Measurements from ENCODE around the gene DLX5.

DLX5 gene

DNA sequence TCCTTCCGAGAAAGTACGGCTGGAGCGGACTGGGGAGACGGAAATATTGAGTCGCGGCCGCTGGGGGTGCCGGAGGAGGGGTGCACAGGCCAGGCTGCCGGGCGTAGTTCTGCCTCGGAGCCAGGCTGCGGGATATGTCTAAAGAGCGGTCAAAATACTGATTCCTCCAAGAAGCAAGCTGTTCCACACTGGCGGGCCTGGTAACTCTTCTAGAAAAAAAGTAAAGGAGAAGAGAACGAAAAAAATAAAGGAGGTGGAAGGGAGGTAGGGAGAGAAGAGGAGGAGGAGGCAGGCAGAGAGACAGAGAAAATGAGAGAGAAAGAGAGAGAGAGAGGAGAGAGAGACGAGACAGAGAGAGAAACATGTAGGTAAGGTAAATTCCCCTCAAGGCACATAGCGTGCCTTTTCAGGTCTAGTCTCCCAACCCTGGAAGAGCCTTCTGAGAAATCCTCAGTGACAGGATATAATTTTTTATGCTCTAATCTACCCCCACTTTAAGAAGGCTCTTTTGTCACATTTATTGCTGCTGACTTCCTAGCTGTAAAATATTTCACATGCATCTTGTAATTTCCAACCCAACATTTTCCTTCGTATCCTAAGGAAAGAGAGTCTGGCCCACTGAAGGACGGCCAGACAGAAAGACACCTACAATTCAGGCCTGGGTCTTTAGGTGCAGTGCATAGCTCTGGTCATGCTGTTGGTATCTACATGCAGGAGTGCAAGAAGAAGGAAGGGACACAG, 5.7 kb downstream of the DLX5 start:
- DNase-seq (ENCODE audit: low read depth in 4 of 4, low spot score in 1 of 4): no peak

DNA sequence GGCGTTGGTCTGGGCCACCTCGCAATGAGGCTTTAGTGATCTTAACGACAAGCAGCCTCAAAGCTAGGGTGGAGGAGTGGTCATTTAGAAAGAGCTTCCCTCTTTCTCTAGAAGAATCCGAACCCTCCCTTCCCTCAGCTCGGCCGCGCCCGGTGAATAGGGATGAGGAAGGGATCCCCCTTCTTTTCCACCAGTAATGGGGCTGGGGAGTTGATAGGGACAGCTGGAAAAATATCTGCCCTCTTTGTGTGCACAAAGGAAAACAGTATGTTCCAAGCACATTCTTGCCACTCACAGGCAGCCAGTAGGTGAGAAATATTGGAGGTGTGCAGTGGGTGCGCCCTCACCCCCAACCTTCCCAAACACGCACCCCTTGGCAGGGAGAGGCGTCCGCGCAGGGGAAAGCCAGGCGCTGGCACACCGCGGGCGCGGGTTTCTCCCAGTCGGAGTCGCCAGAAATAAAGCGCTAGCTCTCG, 6.5 kb downstream of the DLX5 start:
- no peak for DNase-seq (ENCODE audit: low read depth in 4 of 4, low spot score in 1 of 4)

DNA sequence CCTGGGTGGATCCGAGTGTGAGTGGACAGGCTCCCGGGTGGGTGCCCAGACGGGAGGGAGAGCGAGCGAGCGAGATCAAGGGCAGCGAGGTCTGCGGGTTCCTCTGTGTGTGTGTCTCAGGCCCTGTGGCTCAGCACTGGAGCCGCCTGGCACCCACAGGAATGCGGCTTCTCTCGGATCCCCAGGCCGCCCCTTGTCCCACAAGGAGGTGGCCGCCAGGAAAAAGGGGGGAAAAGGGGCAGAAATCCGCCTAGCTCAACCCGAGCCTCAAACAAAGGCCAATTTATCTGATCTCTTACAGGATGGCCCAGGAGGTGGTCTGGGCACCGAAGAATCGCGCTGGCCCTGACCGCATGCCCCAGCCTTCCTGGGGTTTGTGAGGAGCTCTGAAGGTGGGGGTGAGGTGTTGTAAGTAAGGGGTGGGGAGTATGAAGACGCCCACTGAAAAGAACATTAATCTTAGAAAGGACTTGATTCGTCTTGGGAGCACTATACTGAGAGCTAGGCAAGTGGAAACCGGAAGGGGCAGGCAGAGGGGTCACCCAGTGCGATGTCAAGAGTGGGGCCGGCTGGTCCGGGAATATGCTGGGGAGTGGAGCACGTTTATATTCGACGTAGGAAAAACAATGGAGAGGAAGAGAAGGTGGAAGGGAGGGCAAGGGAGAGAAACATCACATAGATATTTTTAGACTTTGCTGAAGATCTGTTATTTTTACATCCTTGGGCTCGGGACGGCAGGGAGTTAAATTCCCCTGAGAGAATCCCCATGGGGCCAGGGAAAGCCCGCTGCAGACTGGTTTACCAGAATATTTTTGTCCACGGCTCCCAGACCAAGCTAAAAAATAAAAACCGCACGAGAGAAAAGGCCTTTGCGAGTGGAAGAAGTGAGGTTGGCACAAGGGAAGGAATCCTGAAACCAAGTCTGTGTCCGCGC, 7.2 kb downstream of the DLX5 start:
- DNase-seq (ENCODE audit: low read depth in 4 of 4, low spot score in 1 of 4): no peak

DNA sequence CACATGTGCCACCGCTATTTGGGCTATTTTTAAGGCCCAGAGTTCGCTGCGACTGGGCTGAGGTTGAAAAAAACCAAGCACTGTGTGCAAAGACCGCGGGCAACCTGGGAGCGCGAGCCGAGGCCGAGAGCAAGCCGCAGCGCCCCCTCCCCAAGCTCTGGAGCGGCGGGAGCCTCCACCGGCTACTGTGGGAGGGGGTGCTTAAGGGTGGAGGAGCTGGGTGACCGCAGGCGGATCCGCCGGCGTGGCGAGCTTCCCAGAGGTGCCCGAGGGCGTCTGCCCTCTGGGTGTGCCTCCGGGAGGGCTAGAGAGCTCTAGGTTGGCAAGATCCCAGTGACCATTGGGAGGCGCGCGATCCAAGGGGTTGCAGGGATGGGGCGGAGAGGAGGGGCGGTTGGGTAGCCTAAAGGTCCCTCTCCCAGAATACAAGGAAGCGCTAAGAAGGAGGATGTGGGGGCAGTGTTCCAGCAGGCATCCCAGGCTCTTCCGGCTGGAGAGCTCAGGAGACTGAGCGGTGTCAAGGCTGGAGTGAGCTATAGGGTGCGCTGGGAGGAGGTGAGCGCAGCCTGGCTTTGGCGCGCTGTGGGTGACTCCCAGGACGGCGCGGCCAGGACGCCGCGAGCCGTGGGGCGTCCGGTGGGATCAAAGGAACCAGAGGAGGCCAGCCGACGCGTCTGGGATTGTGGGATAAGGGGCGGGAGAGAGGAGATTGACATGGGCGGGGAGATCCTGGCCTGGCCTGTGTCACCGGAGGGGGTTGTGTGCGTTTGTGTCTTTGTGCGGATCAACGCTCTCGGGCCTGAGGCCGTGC, 8.0 kb downstream of the DLX5 start:
- DNase-seq (ENCODE audit: low read depth in 4 of 4, low spot score in 1 of 4): no peak

DNA sequence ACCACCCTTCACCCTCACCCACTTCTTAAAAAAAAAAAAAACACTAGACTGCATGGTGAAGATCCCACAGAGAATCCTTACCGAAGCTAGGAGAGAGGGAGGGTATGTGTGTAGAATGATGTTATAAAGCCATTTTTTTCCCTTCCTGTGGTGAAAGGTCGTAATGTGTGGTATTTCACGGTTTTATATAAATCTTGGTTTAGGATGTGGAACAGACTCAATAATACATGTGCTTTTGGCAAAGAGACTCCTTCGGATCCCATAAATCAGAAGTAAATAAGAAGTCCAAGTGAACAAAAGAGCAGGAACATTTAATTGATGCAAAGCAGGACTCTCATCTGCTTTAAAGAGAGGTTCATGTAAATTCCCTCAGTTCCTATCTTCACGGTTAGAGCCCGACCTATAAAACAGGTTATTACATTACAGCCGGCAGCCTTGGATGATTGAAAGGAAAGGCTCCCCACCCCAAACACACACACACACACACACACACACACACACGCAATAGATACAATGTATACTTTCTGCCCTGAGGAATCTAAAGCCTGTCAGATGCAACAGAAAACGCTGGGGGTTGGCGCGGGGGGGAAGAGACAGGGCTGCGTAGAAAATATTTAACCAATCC, 8.8 kb downstream of the DLX5 start:
- DNase-seq (ENCODE audit: low read depth in 4 of 4, low spot score in 1 of 4): no peak

DNA sequence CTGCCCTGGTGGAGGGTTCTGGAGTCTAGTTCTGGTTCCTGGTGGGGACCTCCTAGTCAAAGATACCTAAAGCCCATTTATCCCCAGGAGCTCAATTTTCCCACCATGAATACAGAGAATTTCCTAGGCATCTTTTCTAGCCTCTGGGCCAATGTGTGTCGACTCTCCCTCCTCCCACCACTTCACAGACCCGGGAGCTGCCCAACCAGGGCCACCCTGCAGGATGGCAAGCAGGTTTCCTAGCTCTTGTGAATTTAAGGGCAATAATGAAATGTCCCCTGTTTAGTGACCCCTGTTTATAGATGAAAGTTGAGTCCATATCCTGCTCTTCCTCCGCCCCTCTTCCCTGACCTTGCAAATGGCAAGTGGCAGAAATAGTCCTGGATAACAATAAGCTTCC, 9.4 kb downstream of the DLX5 start:
- no peak for DNase-seq (ENCODE audit: low read depth in 4 of 4, low spot score in 1 of 4)

DNA sequence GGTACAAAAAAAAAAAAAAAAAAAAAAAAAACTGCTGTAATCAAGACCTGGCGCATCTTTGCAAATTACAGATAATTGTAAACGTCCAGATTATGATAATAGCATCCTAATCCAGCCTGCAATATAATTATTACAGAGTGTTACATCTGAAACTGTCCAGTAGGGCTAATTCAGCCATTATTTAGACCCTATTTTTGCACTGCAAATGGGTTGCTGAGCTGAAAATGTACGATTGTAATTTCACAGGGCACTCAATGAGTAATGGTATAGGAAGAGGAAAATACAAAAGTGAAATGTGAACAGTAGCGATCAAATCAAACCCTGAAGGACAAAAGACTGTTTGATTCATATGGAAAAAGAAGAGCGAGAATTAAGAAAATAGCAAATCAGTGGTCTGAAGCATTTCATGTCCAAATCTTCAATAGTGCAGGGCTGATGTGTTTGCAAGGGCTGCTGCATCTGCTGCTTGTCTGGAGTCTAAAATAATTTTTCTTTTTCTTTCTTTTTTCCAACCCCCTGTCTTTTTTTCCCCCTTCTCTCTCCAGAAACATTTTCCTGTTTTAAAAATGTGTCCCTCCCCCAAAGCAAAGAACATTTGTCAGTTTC, 10.4 kb downstream of the DLX5 start:
- no peak for DNase-seq (ENCODE audit: low read depth in 4 of 4, low spot score in 1 of 4)

DNA sequence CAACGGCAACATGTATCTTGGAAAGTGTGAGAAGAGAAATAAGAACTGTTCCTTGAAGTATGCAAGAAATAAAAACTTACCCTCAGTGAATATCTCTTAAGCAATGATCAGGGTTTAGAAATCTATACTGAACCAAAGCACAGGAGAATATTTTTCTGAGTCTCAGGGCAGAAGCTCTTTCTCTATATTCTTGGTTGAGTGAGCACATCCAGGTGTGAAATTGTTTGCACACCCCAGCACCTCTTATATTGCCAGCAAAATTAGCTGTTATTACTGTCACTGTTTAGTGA, 10.8 kb downstream of the DLX5 start:
- DNase-seq (ENCODE audit: low read depth in 4 of 4, low spot score in 1 of 4): no peak

DNA sequence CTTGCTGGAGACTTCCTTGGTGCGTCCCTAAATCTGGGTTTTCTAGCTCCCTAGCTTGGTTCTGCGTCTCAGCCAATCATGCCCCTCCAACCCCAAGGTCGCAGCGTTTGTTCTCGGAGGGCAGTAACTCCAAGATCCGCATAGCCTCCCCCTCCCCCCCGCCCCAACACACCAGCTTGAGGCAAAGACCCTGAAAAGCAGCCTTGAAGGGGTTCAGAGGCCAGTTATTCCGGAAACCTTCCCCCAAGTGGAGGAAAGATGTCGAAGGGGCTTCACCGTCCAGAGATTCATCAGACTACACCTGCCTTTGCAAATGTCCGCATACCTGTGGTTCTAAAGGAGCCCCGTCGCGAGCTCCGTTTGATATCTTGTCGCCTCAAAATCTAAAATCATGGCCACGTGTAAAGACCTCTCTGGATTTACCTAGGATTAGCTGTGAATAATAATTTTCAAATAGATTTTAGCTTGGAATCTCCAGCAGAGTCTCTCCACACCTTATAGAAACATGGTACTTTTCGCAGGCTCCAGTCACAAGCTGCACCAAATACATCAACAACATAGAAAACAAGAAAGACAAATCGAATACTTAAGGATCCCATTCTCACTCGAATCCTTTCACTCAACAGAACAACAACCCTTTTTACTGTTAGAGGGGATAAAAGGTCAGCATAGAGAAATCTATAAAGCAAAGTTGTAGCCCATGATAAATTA, 11.3 kb downstream of the DLX5 start:
- DNase-seq (ENCODE audit: low read depth in 4 of 4, low spot score in 1 of 4): no peak

DNA sequence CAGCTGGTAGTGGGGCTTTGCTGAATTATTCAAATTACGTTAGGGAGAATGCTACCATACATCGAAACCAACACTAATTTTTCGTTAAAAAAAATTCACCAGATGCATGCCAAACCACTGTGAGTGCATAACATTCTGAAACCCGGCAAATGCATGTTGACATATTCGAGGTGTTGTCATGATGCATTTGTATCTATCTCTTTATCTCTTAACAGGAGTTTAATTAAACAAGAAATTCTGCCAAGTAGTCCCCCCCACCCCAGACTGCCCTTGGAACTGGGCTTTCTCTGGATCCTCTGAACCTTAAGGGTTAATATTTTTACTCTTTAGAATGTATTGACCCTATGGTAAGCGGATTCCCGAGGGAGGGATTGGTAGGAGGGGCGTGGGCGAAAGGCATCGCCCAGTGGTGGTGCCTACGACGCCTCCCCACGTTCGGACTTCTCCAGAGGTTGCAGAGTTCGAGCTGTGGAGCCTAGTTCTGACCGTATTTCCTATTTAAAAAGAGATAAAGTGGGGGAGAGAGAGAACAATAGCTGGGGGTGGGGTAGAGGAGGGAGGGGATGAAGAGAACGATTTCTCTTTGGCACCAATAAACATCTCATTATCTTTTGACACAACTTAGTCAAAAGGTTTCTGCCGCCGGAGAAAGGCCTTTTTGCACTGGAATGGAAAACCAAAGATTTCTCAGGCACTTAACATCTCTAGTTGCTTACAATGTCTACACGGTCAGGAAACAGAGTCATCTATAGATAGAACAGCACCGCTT, 12.1 kb downstream of the DLX5 start:
- no peak for DNase-seq (ENCODE audit: low read depth in 4 of 4, low spot score in 1 of 4)

DNA sequence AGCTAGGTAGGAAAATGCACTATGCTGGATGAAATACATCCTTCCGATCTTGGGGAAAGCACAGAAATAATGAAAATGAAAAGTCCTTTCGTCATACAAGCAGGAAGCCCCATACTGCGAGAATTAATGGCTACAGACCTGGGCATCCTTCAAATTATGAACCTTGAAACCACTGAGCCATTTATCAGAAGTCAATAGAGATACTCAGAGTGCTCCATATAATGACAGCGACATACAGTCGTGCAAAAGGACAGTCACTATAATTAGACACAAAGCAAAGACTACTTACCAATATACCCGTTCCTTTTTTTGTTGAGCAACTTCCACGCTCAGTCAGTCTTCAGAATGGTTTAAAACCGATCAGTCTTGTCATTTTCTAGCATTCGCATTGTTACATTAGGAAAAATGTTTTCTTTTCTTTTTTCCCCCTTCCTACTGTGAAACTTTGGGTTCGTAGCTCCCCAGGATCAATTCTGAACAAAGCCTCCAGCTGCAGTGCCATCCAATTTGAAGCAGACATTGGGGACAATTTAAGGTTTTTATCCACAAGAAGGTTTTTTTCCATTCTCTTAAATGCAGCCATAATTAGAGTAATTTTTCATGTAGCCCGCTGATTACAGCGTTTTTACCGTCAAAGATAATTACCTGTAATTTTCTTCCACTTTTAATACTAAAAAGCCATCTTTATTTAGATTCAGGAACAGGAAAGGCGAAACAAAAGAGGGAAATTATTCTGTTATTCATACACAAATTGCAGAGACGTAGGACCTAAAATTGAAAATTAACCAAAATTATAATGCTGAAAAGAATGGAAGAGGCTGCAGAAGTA, 12.9 kb downstream of the DLX5 start:
- DNase-seq (ENCODE audit: low read depth in 4 of 4, low spot score in 1 of 4): no peak

DNA sequence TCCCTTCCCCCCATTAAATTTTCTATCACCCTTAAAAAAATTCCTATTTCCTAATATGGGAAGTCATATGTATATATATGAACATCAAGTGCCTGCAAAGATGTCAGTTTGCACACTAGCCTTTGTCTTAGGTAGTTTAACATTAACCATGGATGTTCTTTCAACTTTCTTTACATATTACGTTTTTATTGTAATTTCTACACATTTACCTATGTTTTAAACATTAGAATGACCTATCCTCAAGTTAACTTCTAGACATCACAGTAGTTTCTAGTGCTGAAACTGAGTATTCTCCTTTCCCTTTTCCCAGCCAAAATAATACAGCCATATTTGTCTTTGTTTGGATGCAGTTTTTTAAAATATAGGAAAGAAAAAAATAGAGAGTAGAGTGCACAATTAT, 13.5 kb downstream of the DLX5 start:
- DNase-seq (ENCODE audit: low read depth in 4 of 4, low spot score in 1 of 4): no peak

DNA sequence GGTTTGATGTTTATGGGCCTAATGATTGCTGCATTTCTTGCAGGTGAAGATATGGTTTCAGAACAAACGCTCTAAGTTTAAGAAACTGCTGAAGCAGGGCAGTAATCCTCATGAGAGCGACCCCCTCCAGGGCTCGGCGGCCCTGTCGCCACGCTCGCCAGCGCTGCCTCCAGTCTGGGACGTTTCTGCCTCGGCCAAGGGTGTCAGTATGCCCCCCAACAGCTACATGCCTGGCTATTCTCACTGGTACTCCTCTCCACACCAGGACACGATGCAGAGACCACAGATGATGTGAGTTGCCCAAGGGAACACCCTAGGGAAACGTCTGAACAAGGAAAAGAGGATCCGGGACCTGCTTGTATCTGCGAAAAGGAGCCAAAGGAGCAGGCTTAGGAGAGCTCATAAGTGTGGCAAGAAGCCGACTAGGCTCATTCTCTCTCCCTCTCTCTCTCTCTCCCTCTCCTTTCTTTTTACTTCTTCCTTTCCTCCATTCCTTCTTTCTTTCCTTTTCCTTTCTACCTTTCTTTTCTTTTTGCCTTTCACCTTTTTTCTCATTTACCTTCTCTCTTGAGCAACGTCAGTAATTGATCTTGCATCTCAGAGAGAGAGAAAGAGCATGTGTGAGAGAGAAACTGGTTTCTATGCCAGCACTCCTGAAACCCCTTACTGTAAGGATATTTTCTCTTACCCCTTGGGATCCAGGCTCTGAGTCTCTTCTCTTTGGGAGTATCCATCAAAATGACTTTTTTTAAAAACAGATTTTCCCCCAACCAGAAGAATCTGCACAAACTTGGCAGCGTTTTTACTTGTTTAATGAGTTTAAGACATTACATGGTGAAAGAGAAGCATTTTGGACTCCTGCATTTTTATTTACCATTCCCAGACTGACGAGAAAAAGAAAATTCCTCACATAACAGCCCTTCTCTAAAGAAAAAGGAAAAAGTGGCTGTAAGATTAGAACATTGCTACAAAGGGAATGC, 14.6 kb downstream of the DLX5 start:
- no peak for DNase-seq (ENCODE audit: low read depth in 4 of 4, low spot score in 1 of 4)

DNA sequence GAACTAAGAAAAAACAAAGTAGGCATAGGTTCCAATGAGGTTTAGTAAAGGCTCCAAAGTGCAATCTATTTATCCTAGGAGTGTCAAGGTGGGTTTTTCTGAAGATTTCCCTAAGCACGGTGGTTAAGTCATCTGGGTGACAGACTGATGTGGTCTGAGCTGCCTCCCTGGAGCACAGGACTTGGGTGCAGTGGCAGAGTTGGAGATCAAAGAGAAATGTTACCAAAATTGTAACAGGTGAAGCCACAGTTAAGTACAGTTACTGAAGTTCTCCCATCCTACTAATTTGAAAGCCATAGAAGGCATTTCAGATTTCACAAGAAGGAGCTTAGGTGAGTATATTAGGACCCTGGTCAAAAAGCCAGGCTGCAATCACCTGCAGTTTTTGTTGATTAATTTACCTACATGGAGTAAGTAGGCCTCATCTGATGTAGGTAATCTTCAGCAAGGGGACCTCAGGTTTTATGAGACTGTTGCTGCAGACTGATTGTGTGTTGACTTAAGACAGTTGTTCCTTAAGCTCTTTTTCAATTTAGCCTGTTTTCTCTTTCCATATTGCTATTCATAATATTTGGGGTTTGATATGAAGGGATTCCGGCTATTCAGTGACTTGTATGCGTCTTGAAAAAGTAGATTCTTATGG, 16.2 kb downstream of the DLX5 start:
- DNase-seq (ENCODE audit: low read depth in 4 of 4, low spot score in 1 of 4): no peak

DNA sequence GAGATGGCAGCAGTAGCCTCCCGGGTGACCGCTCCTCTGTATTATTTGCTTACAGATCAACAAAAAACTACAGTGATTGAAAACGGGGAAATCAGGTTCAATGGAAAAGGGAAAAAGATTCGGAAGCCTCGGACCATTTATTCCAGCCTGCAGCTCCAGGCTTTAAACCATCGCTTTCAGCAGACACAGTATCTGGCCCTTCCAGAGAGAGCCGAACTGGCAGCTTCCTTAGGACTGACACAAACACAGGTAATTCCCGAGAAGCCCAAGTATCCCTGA, 17.1 kb downstream of the DLX5 start:
- no peak for DNase-seq (ENCODE audit: low read depth in 4 of 4, low spot score in 1 of 4)

DNA sequence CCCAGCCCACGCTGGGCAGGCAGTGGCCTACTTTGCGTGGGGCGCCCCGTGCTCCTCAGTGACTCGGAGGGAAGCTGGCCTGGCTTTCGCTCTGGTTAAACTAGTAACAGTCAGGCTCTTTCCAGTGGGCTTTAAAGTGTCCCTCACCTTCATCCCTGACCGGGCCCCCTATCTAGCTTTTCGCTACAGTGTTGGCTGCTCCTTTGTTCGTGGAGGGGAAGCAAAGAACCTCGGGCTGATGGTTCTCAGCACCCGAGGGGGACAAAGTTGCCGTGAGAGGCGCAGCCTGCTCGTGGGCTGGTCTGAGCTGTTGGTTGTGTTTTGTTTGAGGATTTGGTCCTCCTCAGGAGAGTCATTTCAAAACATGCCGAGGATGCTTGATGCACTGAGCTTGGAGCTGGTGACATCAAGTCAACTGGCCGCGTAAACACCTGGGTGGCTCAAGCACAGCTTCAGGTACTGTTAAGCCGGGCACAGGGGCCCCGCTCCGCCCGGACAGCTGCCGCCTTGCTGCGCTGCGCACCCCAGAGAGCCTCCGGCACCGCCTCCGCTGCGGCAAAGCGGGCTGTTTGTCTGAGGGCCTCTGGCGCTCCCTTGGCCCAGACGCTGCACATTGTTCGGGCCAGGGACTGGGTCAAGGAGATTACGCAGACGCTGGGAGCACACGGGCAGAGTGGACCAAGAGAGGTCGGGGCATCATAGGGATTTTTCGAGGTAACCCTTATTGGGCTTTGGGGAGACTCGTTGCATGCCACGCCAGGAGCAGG, 17.6 kb downstream of the DLX5 start:
- DNase-seq (ENCODE audit: low read depth in 4 of 4, low spot score in 1 of 4): no peak
